MM.1S (cell line): ENCODE measurements around the gene RNF113B.

Experiments
- CTCF ChIP-seq: fragments of 300-600 bp; sonication (generic); IDR thresholded peaks from 2 replicates; pipeline ENCODE4 v1.5.1; 2016; ENCODE audit warnings: antibody characterized with exemption, low read length, mixed read lengths
- EZH2 ChIP-seq: fragments of 300-600 bp; sonication (generic); optimal IDR thresholded peaks from 2 replicates; pipeline ENCODE3; 2017; ENCODE audit warnings: low read depth, mild to moderate bottlenecking, antibody characterized with exemption, low read length, mixed read lengths
- EZH2phosphoT487 ChIP-seq: fragments of 300-600 bp; sonication (generic); IDR thresholded peaks from 2 replicates; pipeline ENCODE4 v1.6.1; 2018; ENCODE audit warnings: antibody characterized with exemption, low read length

DNA sequence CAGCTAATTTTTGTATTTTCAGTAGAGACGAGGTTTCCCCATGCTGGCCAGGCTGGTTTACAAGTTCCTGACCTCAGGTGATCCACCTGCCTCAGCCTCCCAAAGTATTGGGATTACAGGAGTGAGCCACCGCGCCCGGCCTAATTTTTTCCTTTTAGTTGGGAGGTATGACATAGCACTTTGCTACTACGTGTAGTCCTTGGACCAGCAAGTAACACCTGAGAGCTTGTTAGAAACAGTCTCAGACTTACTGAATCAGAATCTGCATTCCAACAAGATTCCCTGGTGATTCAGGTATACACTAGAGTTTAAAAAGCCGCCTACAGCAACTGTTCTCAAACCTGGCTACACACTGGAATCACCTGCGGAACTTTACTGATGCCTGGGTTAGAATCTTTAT, 36.0 kb downstream of the RNF113B start:
- TF ChIP-seq CTCF (no peak), EZH2 (no peak), EZH2phosphoT487 (no peak)
